IPS-15b (cell line): ENCODE results near the gene OR9G4.

ENCODE experiments used
- H3K27me3 ChIP-seq: one replicate; pipeline ENCODE4 v1.6.1; 2013; ENCODE audit warnings: low read length; ENCODE audit not compliant: control insufficient read depth, insufficient read depth
- H3K36me3 ChIP-seq: one replicate; pipeline ENCODE4 v1.6.1; 2013; ENCODE audit warnings: low read length; ENCODE audit not compliant: control insufficient read depth, insufficient read depth
- H3K4me1 ChIP-seq: one replicate; pipeline ENCODE4 v1.6.1; 2013; ENCODE audit warnings: mild to moderate bottlenecking, low read length; ENCODE audit not compliant: control insufficient read depth, insufficient read depth
- H3K4me3 ChIP-seq: one replicate; pipeline ENCODE4 v1.5.1; 2013; ENCODE audit warnings: low read depth, low read length
- H3K9ac ChIP-seq: one replicate; pipeline ENCODE4 v1.6.1; 2013; ENCODE audit warnings: low read depth, mild to moderate bottlenecking, low read length
- H3K9me3 ChIP-seq: one replicate; pipeline ENCODE4 v1.6.1; 2013; ENCODE audit warnings: mild to moderate bottlenecking, low read length; ENCODE audit not compliant: control insufficient read depth, insufficient read depth

Gene OR9G4

GRCh38 chr11:56706486-56706885, 42.0 kb downstream of the OR9G4 start:
- Histone ChIP-seq H3K4me3 (no peak overlapping the region), H3K27me3 (no peaks in the 10 kb centered on the region), H3K9me3 (no peaks in the 10 kb centered on the region), H3K9ac (no peak overlapping the region), H3K36me3 (no peaks in the 10 kb centered on the region), H3K4me1 (no peaks in the 10 kb centered on the region)

- Histone ChIP-seq H3K36me3 (no peaks in the 10 kb centered on the region), H3K9ac (no peak overlapping the region), H3K27me3 (no peaks in the 10 kb centered on the region), H3K4me1 (no peaks in the 10 kb centered on the region), H3K4me3 (no peak overlapping the region), H3K9me3 (no peaks in the 10 kb centered on the region)
Measured at GRCh38 chr11:56705784-56706396, 42.6 kb downstream of the OR9G4 start.

GRCh38 chr11:56700914-56701485, 47.5 kb downstream of the OR9G4 start:
- Histone ChIP-seq H3K4me3 (no peak overlapping the region), H3K4me1 (no peaks in the 10 kb centered on the region), H3K9me3 (no peaks in the 10 kb centered on the region), H3K9ac (no peak overlapping the region), H3K27me3 (no peaks in the 10 kb centered on the region), H3K36me3 (no peaks in the 10 kb centered on the region)

GRCh38 chr11:56700242-56700913, 48.1 kb downstream of the OR9G4 start:
- no peak overlapping the region for H3K9ac ChIP-seq
- H3K36me3 ChIP-seq = no peaks in the 10 kb centered on the region
- no peak overlapping the region for H3K4me3 ChIP-seq
- H3K27me3 ChIP-seq = no peaks in the 10 kb centered on the region
- no peaks in the 10 kb centered on the region for H3K9me3 ChIP-seq
- no peaks in the 10 kb centered on the region for H3K4me1 ChIP-seq

GRCh38 chr11:56698795-56699194, 49.7 kb downstream of the OR9G4 start, which contains the start of gene OR9G1:
Gene OR9G1 (plus strand): TSS chr11:56699095. CDS start chr11:56700388, 1,293 bp downstream.
- no peak within 1 kb of the TSS for H3K9ac ChIP-seq
- H3K4me3 ChIP-seq = no peak within 1 kb of the TSS
- no peaks in the 10 kb centered on the region for H3K9me3 ChIP-seq
- no peaks in the 10 kb centered on the region for H3K4me1 ChIP-seq
- no peaks in the 10 kb centered on the region for H3K36me3 ChIP-seq
- no peaks in the 10 kb centered on the region for H3K27me3 ChIP-seq

- Histone ChIP-seq H3K9ac (no peak overlapping the region), H3K36me3 (no peaks in the 10 kb centered on the region), H3K4me3 (no peak overlapping the region), H3K4me1 (no peaks in the 10 kb centered on the region), H3K9me3 (no peaks in the 10 kb centered on the region), H3K27me3 (no peaks in the 10 kb centered on the region)
Measured at GRCh38 chr11:56693428-56693827, 55.1 kb downstream of the OR9G4 start.
